ENCODE results near the gene PCDH7.

The PCDH7 gene

GRCh38 chr4:30725562-30725961, 5.4 kb downstream of the PCDH7 start:
- no peak for DNase-seq (ENCODE audit: low read depth)

GRCh38 chr4:30726090-30726675, 6.0 kb downstream of the PCDH7 start:
- no peak for DNase-seq (ENCODE audit: low read depth)

- no peak for DNase-seq (ENCODE audit: low read depth)
Measured at GRCh38 chr4:30727409-30727808, 7.2 kb downstream of the PCDH7 start.

GRCh38 chr4:30728311-30728710, 8.1 kb downstream of the PCDH7 start:
- no peak for DNase-seq (ENCODE audit: low read depth)

- DNase-seq (ENCODE audit: low read depth), result no peak
Measured at GRCh38 chr4:30743897-30744296, 23.7 kb downstream of the PCDH7 start.

GRCh38 chr4:30744386-30744785, 24.2 kb downstream of the PCDH7 start:
- no peak for DNase-seq (ENCODE audit: low read depth)

- DNase-seq (ENCODE audit: low read depth), result no peak
Measured at GRCh38 chr4:30744957-30745640, 24.9 kb downstream of the PCDH7 start.

GRCh38 chr4:30746735-30747134, 26.6 kb downstream of the PCDH7 start:
- DNase-seq (ENCODE audit: low read depth), result no peak

- DNase-seq (ENCODE audit: low read depth), result no peak
Measured at GRCh38 chr4:30753316-30753715, 33.1 kb downstream of the PCDH7 start.

GRCh38 chr4:30754021-30754420, 33.9 kb downstream of the PCDH7 start:
- no peak for DNase-seq (ENCODE audit: low read depth)

- no peak for DNase-seq (ENCODE audit: low read depth)
Measured at GRCh38 chr4:30755346-30755745, 35.2 kb downstream of the PCDH7 start.

- DNase-seq (ENCODE audit: low read depth), result no peak
Measured at GRCh38 chr4:30756553-30756952, 36.4 kb downstream of the PCDH7 start.

- no peak for DNase-seq (ENCODE audit: low read depth)
Measured at GRCh38 chr4:30757357-30757756, 37.2 kb downstream of the PCDH7 start.

- no peak for DNase-seq (ENCODE audit: low read depth)
Measured at GRCh38 chr4:30760551-30760950, 40.4 kb downstream of the PCDH7 start.

GRCh38 chr4:30763321-30763727, 43.2 kb downstream of the PCDH7 start:
- no peak for DNase-seq (ENCODE audit: low read depth)

GRCh38 chr4:30765022-30765421, 44.9 kb downstream of the PCDH7 start:
- no peak for DNase-seq (ENCODE audit: low read depth)

GRCh38 chr4:30767147-30767845, 47.1 kb downstream of the PCDH7 start:
- DNase-seq (ENCODE audit: low read depth), result no peak

GRCh38 chr4:30768277-30768676, 48.1 kb downstream of the PCDH7 start:
- no peak for DNase-seq (ENCODE audit: low read depth)

- DNase-seq (ENCODE audit: low read depth), result no peak
Measured at GRCh38 chr4:30769093-30769492, 48.9 kb downstream of the PCDH7 start.

GRCh38 chr4:30770049-30770549, 49.9 kb downstream of the PCDH7 start:
- DNase-seq (ENCODE audit: low read depth), result no peak

- DNase-seq (ENCODE audit: low read depth), result no peak
Measured at GRCh38 chr4:30770812-30771211, 50.6 kb downstream of the PCDH7 start.

- no peak for DNase-seq (ENCODE audit: low read depth)
Measured at GRCh38 chr4:30776451-30776850, 56.3 kb downstream of the PCDH7 start.

- no peak for DNase-seq (ENCODE audit: low read depth)
Measured at GRCh38 chr4:30776921-30777415, 56.8 kb downstream of the PCDH7 start.

All from stimulated activated CD8-positive, alpha-beta memory T cell treated with anti-CD3 and anti-CD28 coated beads, Interleukin-12 subunit alpha, Interleukin-12 subunit beta, amount 100 ng/mL, for 4 hours (primary cell).